HCT116 (cell line): ENCODE data around the gene HDLBP. TPM values are rescaled to one million over a fixed set of nuclear protein-coding genes. Genes with fewer than 3 reads are reported as not detected.

Source experiments
- ATAC-seq: fragments of 200-7000 bp; cut with Tn5 transposase; 2 replicates; pipeline ENCODE4 v1.9.1; 2020; ENCODE audit warnings: mild to moderate bottlenecking, moderate library complexity
- BruUV-seq: library from RNA; stranded (reverse); fragments of 400-500 nt; replicated peaks from 2 replicates; lab custom pipeline; 2021; lab: Mats Ljungman, UMichigan
- CTCF ChIA-PET: fragments of 300-600 bp; sonication (Branson Sonifier 250); formaldehyde crosslinking; loops from one replicate; lab custom pipeline; 2021; ENCODE audit warnings: antibody characterized with exemption; lab: Charles Lee
- POLR2A ChIA-PET: fragments of 300-600, 350-600 bp; sonication (Branson Sonifier 250); formaldehyde crosslinking; loops from one replicate; lab custom pipeline; 2021; ENCODE audit warnings: antibody characterized with exemption; lab: Charles Lee
- RAD21 ChIA-PET, 2 experiments: fragments of 300-600 bp; sonication (Branson Sonifier 250); formaldehyde crosslinking; loops; one replicate each; lab custom pipeline; 2023; ENCODE audit warnings: low total read pairs in 2 of 2; ENCODE audit not compliant: uncharacterized antibody in 2 of 2, unreplicated experiment in 2 of 2, low non-redundant PET in 1 of 2; lab: Charles Lee
- DNase-seq: peaks from one replicate; pipeline ENCODE4 v3.0.0-alpha.2; 2010; ENCODE audit warnings: low read depth, low spot score
- H2AFZ ChIP-seq: fragments of 200-600 bp; shearing (Covaris generic), sonication (generic); 2 replicates; pipeline ENCODE4 v1.6.1; 2017; ENCODE audit warnings: low read depth, mixed run types, mixed read lengths, antibody characterized with exemption, low read length; ENCODE audit not compliant: poor library complexity, severe bottlenecking
- H3K27ac ChIP-seq: 2 replicates; pipeline ENCODE4 v1.5.1; 2012; ENCODE audit warnings: low read depth, low read length
- H3K27me3 ChIP-seq: fragments of 200-600 bp; sonication (generic); 2 replicates; pipeline ENCODE4 v1.6.1; 2016; ENCODE audit warnings: mixed run types, low read length, mixed read lengths; ENCODE audit not compliant: insufficient read depth
- H3K36me3 ChIP-seq, 2 experiments: fragments of 200-500 bp in 1 of 2; fragments of 200-600 bp in 1 of 2; sonication (Bioruptor generic) in 1 of 2; sonication (generic) in 1 of 2; 2 replicates each; pipeline versions ENCODE4 v1.5.1 to v1.6.1; 2014 to 2016; ENCODE audit warnings: low read length in 2 of 2, inconsistent platforms in 1 of 2, mixed read lengths in 1 of 2, mixed run types in 1 of 2; ENCODE audit not compliant: insufficient read depth in 2 of 2, control insufficient read depth in 1 of 2
- H3K4me1 ChIP-seq, 2 experiments: fragments of 200-600 bp in 1 of 2; sonication (generic) in 1 of 2; 2 replicates each; pipeline versions ENCODE4 v1.5.1 to v1.6.1; 2012 to 2017; ENCODE audit warnings: low read length in 2 of 2, inconsistent platforms in 1 of 2, mild to moderate bottlenecking in 1 of 2, mixed read lengths in 1 of 2, mixed run types in 1 of 2, moderate library complexity in 1 of 2; ENCODE audit not compliant: insufficient read depth in 2 of 2, control insufficient read depth in 1 of 2
- H3K4me2 ChIP-seq: fragments of 200-600 bp; sonication (generic); 2 replicates; pipeline ENCODE4 v1.6.1; 2017; ENCODE audit warnings: mixed run types, low read length, mixed read lengths
- H3K4me3 ChIP-seq, 2 experiments: fragments of 200-600 bp in 1 of 2; sonication (generic) in 1 of 2; replicated peaks in 1 of 2; 2 replicates each; pipeline ENCODE4 v1.5.1; 2011 to 2016; ENCODE audit warnings: low read length in 2 of 2, control low read depth in 1 of 2, low read depth in 1 of 2, mild to moderate bottlenecking in 1 of 2, mixed read lengths in 1 of 2, mixed run types in 1 of 2
- H3K79me2 ChIP-seq: fragments of 200-600 bp; sonication (generic); 2 replicates; pipeline ENCODE4 v1.6.1; 2017; ENCODE audit warnings: mild to moderate bottlenecking, mixed run types, low read length, moderate library complexity, mixed read lengths; ENCODE audit not compliant: insufficient read depth
- H3K9ac ChIP-seq: fragments of 200-600 bp; sonication (generic); 2 replicates; pipeline ENCODE4 v1.6.1; 2016; ENCODE audit warnings: low read length, mixed read lengths
- H3K9me2 ChIP-seq: fragments of 200-600 bp; sonication (generic), shearing (Covaris generic); 2 replicates; pipeline ENCODE4 v1.6.1; 2017; ENCODE audit warnings: mixed run types, mild to moderate bottlenecking, moderate library complexity; ENCODE audit not compliant: insufficient read depth
- H3K9me3 ChIP-seq, 2 experiments: fragments of 200-500 bp in 1 of 2; fragments of 200-600 bp in 1 of 2; sonication (Bioruptor generic) in 1 of 2; sonication (generic) in 1 of 2; 2 replicates each; pipeline ENCODE4 v1.6.1; 2014 to 2017; ENCODE audit warnings: low read length in 2 of 2, mixed read lengths in 2 of 2, inconsistent platforms in 1 of 2, low read depth in 1 of 2, mild to moderate bottlenecking in 1 of 2, mixed run types in 1 of 2, moderate library complexity in 1 of 2; ENCODE audit not compliant: control insufficient read depth in 1 of 2, insufficient read depth in 1 of 2
- H4K20me1 ChIP-seq: fragments of 200-600 bp; sonication (generic), shearing (Covaris generic); 2 replicates; pipeline ENCODE4 v1.6.1; 2017; ENCODE audit warnings: mixed run types, mild to moderate bottlenecking, moderate library complexity; ENCODE audit not compliant: insufficient read depth
- ELF1 ChIP-seq: IDR thresholded peaks from 2 replicates; pipeline ENCODE4 v1.6.1; 2012; ENCODE audit warnings: low read depth, borderline replicate concordance
- FOSL1 ChIP-seq: IDR thresholded peaks from 2 replicates; pipeline ENCODE4 v1.6.1; 2012; ENCODE audit warnings: low read depth
- POLR2AphosphoS5 ChIP-seq: IDR thresholded peaks from 2 replicates; pipeline ENCODE4 v1.6.1; 2011; ENCODE audit warnings: mild to moderate bottlenecking, low read depth, low read length, moderate library complexity
- SIN3A ChIP-seq: IDR thresholded peaks from 2 replicates; pipeline ENCODE4 v1.6.1; 2012; ENCODE audit warnings: low read depth
- SP1 ChIP-seq: IDR thresholded peaks from 2 replicates; pipeline ENCODE4 v1.6.1; 2012; ENCODE audit warnings: low read depth
- ZFX ChIP-seq: fragments of 450-650 bp; IDR thresholded peaks from 2 replicates; pipeline ENCODE4 v1.6.1; 2017
- ZNF274 ChIP-seq: fragments of 200-500 bp; sonication (Bioruptor generic); IDR thresholded peaks from 2 replicates; pipeline ENCODE4 v1.6.1; 2014; ENCODE audit warnings: mild to moderate bottlenecking, low read depth, low read length, inconsistent platforms
- intact Hi-C: fragments of 100-400 bp; cut with micrococcal nuclease; formaldehyde crosslinking; loops from 2 replicates; pipeline ENCODE4 v1.10.0; 2022
- total RNA-seq: library from RNA; stranded (reverse); gene quantifications from one replicate; pipeline ENCODE4 v1.2.1, GENCODE V29; 2021; ENCODE audit not compliant: unreplicated experiment
- TF ChIP-seq, protein P1 (sequence below): IDR thresholded peaks from 2 replicates; pipeline ENCODE4 v1.6.1; 2012
- TF ChIP-seq, protein P2 (sequence below), 3 experiments: fragments of 200-600 bp in 1 of 3; sonication (generic) in 1 of 3; IDR thresholded peaks in 2 of 3; conservative IDR thresholded peaks in 1 of 3; 2 replicates each; pipeline ENCODE4 v1.5.1; 2012 to 2017; ENCODE audit warnings: low read depth in 2 of 3, low read length in 2 of 3, antibody characterized with exemption in 1 of 3, borderline replicate concordance in 1 of 3, control low read depth in 1 of 3, mild to moderate bottlenecking in 1 of 3, mixed read lengths in 1 of 3, mixed run types in 1 of 3, moderate library complexity in 1 of 3; ENCODE audit not compliant: insufficient read depth in 1 of 3

The HDLBP gene
- total RNA-seq, 1 experiment from 2014 or later, result 462 TPM

- Histone ChIP-seq H3K9me2 (no peaks in the 10 kb centered on the region), H3K27ac (no peak overlapping the region), H3K4me2 (no peak overlapping the region), H3K4me1 (peaks cover 13 to 14% of the 10 kb centered on the region in 2 experiments), H3K9ac (no peak overlapping the region), H3K9me3 (no peaks in the 10 kb centered on the region), H3K79me2 (peaks cover 3% of the 10 kb centered on the region; the same call in 1 of the 2 replicates), H3K27me3 (no peaks in the 10 kb centered on the region), H4K20me1 (0 out of 2 replicates have a peak, but pooled peaks cover 3% of the 10 kb centered on the region), H3K4me3 (no peak overlapping the region), H3K36me3 (peaks cover 43 to 71% of the 10 kb centered on the region in 2 experiments; a peak in 3 of 4 replicates), H2AFZ (no peak overlapping the region)
- CTCF ChIA-PET, result no interaction called here
- RAD21 ChIA-PET, result no interaction called here
- intact Hi-C loops, result no loop called here
- POLR2A ChIA-PET, result no interaction called here
- BruUV-seq, result no TSS peak
- DNase-seq (no peak), ATAC-seq (no peak)
- no peak for TF ChIP-seq ZFX
- TF ChIP-seq ELF1, result no peak
- no peak for TF ChIP-seq SP1
- no peak for TF ChIP-seq POLR2AphosphoS5
- TF ChIP-seq, protein P1, sequence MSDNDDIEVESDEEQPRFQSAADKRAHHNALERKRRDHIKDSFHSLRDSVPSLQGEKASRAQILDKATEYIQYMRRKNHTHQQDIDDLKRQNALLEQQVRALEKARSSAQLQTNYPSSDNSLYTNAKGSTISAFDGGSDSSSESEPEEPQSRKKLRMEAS, result no peak
- no peak for TF ChIP-seq FOSL1
- TF ChIP-seq, protein P2, sequence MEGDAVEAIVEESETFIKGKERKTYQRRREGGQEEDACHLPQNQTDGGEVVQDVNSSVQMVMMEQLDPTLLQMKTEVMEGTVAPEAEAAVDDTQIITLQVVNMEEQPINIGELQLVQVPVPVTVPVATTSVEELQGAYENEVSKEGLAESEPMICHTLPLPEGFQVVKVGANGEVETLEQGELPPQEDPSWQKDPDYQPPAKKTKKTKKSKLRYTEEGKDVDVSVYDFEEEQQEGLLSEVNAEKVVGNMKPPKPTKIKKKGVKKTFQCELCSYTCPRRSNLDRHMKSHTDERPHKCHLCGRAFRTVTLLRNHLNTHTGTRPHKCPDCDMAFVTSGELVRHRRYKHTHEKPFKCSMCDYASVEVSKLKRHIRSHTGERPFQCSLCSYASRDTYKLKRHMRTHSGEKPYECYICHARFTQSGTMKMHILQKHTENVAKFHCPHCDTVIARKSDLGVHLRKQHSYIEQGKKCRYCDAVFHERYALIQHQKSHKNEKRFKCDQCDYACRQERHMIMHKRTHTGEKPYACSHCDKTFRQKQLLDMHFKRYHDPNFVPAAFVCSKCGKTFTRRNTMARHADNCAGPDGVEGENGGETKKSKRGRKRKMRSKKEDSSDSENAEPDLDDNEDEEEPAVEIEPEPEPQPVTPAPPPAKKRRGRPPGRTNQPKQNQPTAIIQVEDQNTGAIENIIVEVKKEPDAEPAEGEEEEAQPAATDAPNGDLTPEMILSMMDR (IDR thresholded peaks at IDR 0.05 in 2 of 3, conservative IDR thresholded peaks at IDR 0.05 in 1 of 3; ENCODE audit: borderline replicate concordance in 1 of 3, insufficient read depth in 1 of 3, low read depth in 2 of 3, low read length in 2 of 3), result no peak
- no peak for TF ChIP-seq ZNF274
- TF ChIP-seq SIN3A, result no peak
Observed at GRCh38 chr2:241350878-241351639, 35.6 kb upstream of the HDLBP start.
